Measurements from ENCODE around the gene ZDHHC22.

The ZDHHC22 gene

GRCh38 chr14:77108753-77109152, 32.8 kb downstream of the ZDHHC22 start:
- no peak overlapping the region for H3K4me3 ChIP-seq (ENCODE audit: low read length)
- no peak for TF ChIP-seq ZNF274 (IDR thresholded peaks at IDR 0.05; ENCODE audit: low read depth, low read length)

GRCh38 chr14:77107228-77107627, 34.4 kb downstream of the ZDHHC22 start:
- no peak overlapping the region for H3K4me3 ChIP-seq (ENCODE audit: low read length)
- no peak for TF ChIP-seq ZNF274 (IDR thresholded peaks at IDR 0.05; ENCODE audit: low read depth, low read length)

DNA sequence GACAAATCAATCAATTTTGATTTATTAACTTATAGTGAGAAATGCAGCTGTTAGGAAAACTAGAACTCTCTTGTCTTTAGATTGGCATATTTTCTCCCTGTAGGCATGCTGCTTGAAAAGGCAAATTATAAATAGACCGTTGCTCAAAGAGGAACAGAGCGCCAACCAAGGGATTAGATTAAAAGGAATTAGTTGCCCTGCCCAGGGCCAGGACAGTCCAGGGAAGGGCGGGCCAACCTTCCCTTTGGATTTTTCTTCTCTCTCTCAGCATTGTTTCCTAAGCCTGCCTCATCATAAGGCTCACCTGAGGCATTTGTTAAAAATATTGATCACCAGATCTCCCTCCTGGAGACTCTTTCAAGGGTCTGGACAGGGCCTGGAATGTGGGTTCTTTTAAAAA, 34.9 kb downstream of the ZDHHC22 start:
- no peak for TF ChIP-seq ZNF274 (IDR thresholded peaks at IDR 0.05; ENCODE audit: low read depth, low read length)
- H3K4me3 ChIP-seq (ENCODE audit: low read length) = no peak overlapping the region

DNA sequence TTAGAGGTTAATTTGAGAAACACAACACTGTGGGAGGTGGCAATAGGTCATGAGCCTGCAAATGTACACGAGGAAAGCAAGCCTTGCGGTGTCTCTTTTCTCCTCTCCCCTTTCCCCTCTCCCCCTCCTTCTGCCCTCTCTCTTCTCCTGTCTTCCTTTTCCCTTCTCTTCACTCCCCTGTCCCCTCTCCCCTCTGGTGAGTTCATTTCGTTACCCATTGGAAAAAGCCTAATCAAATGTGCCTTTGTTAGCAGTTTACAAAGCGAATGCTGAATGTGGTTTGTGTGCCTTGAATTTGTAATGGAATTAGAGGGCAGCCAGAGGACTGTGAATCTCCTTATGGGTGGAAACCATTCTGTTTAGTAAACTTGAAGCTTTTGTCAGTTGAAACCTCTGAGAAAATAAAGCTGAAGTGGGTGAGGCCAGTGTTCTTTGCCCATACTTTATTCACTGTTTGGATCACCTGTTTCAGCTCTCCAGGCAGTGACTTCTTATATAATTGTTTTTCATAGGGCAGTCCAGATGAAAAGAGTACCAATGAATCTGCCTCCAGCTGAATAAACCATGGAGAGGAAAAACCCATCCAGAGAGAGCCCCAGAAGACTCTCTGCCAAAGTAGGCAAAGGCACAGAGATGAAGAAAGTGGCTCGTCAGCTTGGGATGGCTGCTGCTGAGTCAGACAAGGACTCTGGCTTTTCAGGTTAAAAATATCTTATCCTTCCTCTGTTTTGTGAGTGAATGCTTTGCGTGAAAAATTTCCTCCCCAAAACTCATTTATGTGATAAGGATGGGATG, 36.2 kb downstream of the ZDHHC22 start:
- no peak overlapping the region for H3K4me3 ChIP-seq (ENCODE audit: low read length)
- TF ChIP-seq ZNF274 (IDR thresholded peaks at IDR 0.05; ENCODE audit: low read depth, low read length) = no peak

- H3K4me3 ChIP-seq (ENCODE audit: low read length) = no peak overlapping the region
- no peak for TF ChIP-seq ZNF274 (IDR thresholded peaks at IDR 0.05; ENCODE audit: low read depth, low read length)
Observed at GRCh38 chr14:77104393-77104792, 37.2 kb downstream of the ZDHHC22 start.

GRCh38 chr14:77103951-77104350, 37.6 kb downstream of the ZDHHC22 start:
- no peak for TF ChIP-seq ZNF274 (IDR thresholded peaks at IDR 0.05; ENCODE audit: low read depth, low read length)
- no peak overlapping the region for H3K4me3 ChIP-seq (ENCODE audit: low read length)

GRCh38 chr14:77103475-77103874, 38.1 kb downstream of the ZDHHC22 start:
- H3K4me3 ChIP-seq (ENCODE audit: low read length) = no peak overlapping the region
- TF ChIP-seq ZNF274 (IDR thresholded peaks at IDR 0.05; ENCODE audit: low read depth, low read length) = no peak

DNA sequence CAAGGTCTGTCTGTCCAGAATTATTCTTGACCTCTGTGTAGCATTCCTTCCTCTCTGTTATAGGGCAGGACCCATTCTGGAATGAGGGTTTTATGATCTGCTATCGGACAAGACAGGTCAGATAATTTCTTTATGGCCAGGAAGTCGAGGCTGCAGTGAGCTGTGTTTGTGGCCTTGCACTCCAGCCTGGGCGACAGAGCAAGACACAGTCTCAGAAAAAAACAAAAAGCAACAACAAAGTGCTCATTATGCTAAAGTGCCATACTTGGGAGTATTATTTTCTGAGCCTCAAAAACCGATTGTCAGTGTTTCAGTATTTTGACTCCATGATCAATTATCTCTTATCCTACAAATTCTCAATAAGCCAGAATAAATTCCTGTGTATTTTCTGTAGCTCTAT, 39.4 kb downstream of the ZDHHC22 start:
- TF ChIP-seq ZNF274 (IDR thresholded peaks at IDR 0.05; ENCODE audit: low read depth, low read length) = no peak
- H3K4me3 ChIP-seq (ENCODE audit: low read length) = no peak overlapping the region

DNA sequence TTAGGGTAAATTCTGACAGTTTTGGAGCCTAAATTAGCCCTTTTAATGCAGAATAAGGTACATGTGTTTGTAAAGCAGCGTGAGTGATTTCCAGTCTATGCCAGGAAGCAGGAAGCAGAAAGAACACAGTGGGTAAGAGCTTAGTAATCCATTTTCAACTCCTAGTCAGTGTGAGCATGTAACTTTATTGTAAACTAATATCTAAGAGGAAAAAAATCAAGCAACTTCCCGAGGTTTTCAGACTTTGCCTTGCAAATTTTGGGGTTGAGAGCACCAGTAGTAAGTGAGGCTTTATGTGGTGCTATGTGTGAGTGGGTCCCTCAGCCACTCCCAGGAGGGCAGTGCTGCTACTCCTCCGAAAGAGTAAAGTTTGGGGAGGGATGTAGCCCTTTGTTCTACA, 40.6 kb downstream of the ZDHHC22 start:
- H3K4me3 ChIP-seq (ENCODE audit: low read length) = no peak overlapping the region
- TF ChIP-seq ZNF274 (IDR thresholded peaks at IDR 0.05; ENCODE audit: low read depth, low read length) = no peak

- no peak overlapping the region for H3K4me3 ChIP-seq (ENCODE audit: low read length)
- TF ChIP-seq ZNF274 (IDR thresholded peaks at IDR 0.05; ENCODE audit: low read depth, low read length) = no peak
Observed at GRCh38 chr14:77099425-77100167, 42.0 kb downstream of the ZDHHC22 start.

- no peak for TF ChIP-seq ZNF274 (IDR thresholded peaks at IDR 0.05; ENCODE audit: low read depth, low read length)
- peak overlapping the region; percentile 90 for H3K4me3 ChIP-seq (ENCODE audit: low read length)
Observed at GRCh38 chr14:77098529-77099353, 42.9 kb downstream of the ZDHHC22 start.

- TF ChIP-seq ZNF274 (IDR thresholded peaks at IDR 0.05; ENCODE audit: low read depth, low read length) = no peak
- H3K4me3 ChIP-seq (ENCODE audit: low read length) = peak within 1 kb of the TSS; percentile 98
Observed at GRCh38 chr14:77097700-77098528, 43.7 kb downstream of the ZDHHC22 start, which contains the start of gene CIPC. TSS of gene CIPC (plus strand) at chr14:77098258. CDS start at chr14:77105709, 7,451 bp downstream.

DNA sequence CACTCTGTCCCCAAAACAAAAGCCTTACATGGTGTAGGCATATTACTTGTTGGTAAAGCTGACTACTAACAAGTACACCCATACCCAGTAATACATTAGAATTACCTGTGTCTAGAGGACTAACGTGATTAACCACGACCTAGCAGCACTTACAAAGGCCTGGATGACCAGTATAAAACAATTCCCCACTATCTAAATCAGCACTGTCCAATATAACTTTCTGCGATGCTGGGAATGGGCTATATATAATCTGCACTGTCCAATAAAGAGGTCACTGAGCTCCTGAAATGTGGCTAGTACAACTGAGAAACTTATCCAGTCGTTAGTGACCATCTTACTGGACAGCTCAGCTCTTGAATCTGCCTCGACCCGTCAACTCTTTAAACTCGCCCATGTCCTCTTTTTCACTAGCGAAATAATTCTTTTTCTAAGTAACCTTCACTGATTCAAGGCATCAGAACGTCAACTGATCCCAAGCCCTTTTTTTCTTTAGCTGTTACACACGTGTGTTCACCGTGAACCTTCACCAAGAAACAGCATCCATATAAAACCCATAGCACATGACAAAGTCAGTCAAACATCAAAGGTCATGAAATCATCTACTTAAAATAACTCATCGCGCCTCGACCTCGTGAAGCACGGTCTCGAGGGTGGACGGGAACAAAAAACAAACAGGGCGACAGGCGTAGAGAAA, 44.4 kb downstream of the ZDHHC22 start:
- no peak for TF ChIP-seq ZNF274 (IDR thresholded peaks at IDR 0.05; ENCODE audit: low read depth, low read length)

More for the DNA sequence above, 44.4 kb downstream of the ZDHHC22 start:
- peak overlapping the region; percentile 98 for H3K4me3 ChIP-seq (ENCODE audit: low read length)

All from GM08714 (cell line).